ENCODE results near the gene TNNC1. TPM values are rescaled to one million over a fixed set of nuclear protein-coding genes. Genes with fewer than 3 reads are reported as not detected.

The TNNC1 gene
- total RNA-seq, 4 donors from 2014 or later = 1.2 to 7.1 (median 4.0) TPM; not detected in 1

DNA sequence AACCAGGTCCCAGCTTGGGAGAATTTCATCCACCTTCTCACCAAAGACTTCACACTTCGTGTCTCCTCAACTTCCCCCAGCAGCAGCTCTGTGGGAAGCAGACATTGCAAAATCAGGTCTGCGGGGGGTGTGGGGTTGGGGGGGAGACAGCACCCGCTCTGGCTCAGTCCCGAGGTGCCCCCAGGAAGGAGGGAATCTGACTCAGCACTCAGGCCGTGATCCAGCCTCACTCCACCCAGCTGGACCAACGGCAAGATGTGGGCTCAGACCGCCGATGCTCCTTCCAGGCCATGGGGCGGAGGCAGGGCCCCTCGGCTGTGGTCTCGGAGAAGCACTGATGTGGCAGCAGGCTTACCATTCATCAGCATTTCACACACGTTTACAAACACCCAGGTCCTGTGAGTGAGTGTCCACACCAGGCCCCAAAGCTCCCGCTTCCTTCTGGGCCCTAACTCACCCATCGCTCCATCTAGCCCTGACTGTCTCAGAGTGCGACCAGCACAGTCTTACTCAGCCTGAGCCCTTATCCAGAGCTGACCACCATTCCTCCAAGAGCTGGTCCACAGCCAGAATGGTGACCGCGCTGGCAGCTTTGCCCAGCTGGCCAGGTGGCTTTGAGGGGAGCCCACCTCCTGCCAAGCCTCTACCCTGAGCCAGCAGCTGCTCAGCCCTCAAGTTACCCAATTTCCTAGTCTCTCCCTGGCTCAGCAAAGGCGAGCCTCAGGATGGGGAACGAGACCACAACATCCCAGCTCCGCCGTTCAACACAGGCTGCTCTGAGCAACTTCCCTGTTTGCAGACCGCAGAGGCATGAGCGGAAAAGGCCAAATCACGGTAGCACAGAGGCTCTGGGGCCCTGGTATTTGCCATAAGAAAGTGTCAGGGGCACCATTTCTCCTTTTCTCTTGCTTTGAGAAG, 44.6 kb upstream of the TNNC1 start:
- Histone ChIP-seq H3K4me3 (no peak overlapping the region), H3K27ac (replicated peaks in 1 of 4) (peak overlapping the region in 3 of 4 donors; percentile 5 to 31 (median 18)), H3K36me3 (peaks cover 0 to 9% (median 6%) of the 10 kb centered on the region in 4 donors), H3K27me3 (no peaks in the 10 kb centered on the region), H3K9me3 (no peaks in the 10 kb centered on the region), H3K4me1 (peaks cover 20 to 47% (median 37%) of the 10 kb centered on the region in 4 donors)
- no peak for DNase-seq (ENCODE audit: extremely low spot score)
- WGBS = 76% methylated on average over 8 of the region's 24 CpGs
- TF ChIP-seq EP300 (IDR thresholded peaks at IDR 0.05) (no peak), POLR2AphosphoS5 (IDR thresholded peaks at IDR 0.05) (no peak), POLR2A (IDR thresholded peaks at IDR 0.05; ENCODE audit: low read depth) (no peak)
- TF ChIP-seq, protein P1, sequence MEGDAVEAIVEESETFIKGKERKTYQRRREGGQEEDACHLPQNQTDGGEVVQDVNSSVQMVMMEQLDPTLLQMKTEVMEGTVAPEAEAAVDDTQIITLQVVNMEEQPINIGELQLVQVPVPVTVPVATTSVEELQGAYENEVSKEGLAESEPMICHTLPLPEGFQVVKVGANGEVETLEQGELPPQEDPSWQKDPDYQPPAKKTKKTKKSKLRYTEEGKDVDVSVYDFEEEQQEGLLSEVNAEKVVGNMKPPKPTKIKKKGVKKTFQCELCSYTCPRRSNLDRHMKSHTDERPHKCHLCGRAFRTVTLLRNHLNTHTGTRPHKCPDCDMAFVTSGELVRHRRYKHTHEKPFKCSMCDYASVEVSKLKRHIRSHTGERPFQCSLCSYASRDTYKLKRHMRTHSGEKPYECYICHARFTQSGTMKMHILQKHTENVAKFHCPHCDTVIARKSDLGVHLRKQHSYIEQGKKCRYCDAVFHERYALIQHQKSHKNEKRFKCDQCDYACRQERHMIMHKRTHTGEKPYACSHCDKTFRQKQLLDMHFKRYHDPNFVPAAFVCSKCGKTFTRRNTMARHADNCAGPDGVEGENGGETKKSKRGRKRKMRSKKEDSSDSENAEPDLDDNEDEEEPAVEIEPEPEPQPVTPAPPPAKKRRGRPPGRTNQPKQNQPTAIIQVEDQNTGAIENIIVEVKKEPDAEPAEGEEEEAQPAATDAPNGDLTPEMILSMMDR (IDR thresholded peaks at IDR 0.05) = no peak
- intact Hi-C loops (cut with DNase I) = no loop called here

DNA sequence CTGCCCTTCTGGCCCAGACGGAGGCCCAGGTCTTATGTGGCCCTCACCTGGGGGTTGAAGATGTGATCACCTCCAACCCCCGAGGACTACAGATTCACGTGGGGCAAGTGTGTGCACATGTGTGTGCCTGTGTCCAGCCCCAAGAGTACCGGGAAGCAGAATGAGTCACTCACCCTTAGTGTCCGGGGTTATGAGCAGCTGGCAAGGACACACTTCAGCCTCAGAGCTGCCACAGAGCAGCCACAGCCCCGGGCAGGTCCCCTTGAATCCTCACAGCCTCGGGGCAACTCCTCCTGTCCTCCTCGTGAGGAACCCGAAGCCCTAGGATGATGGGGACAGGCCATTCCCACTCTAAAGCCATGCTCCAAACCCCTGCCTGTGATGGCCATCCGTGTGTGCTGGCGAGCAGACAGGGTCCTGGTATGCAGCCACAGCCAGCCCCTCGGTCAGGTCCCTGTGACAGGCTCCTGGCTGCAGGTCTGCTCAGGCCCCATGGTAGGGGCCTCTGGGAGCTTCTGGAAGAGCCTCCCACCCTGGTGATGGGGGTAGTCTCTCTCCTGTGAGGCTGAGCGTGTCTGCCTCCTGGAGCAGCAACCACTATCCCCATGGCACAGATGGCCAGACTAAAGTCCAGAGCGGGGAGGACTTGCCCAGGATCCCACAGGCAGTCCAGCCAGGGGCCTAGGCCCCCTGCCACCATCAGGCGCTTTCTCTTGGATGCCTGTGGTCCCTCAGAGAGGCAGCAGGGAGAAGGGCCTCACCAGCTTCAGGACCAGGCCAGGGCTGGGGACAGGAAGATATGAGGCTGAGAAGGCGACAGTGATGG, 42.1 kb upstream of the TNNC1 start:
- H3K4me1 ChIP-seq = peaks cover 35 to 71% (median 58%) of the 10 kb centered on the region in 4 donors
- H3K4me3 ChIP-seq = peak overlapping the region; percentile 38 to 56 (median 42)
- TF ChIP-seq EP300 (IDR thresholded peaks at IDR 0.05) = no peak
- TF ChIP-seq POLR2A (IDR thresholded peaks at IDR 0.05; ENCODE audit: low read depth) = no peak
- TF ChIP-seq, protein P1 (IDR thresholded peaks at IDR 0.05) = no peak
- TF ChIP-seq POLR2AphosphoS5 (IDR thresholded peaks at IDR 0.05) = peak in 1 of 2 donors; percentile 42
- DNase-seq (ENCODE audit: extremely low spot score) = no peak
- WGBS = 66% methylated on average over 11 of the region's 16 CpGs
- H3K9me3 ChIP-seq = no peaks in the 10 kb centered on the region
- peaks cover 21 to 29% (median 28%) of the 10 kb centered on the region in 4 donors for H3K36me3 ChIP-seq
- no peaks in the 10 kb centered on the region for H3K27me3 ChIP-seq
- intact Hi-C loops (cut with DNase I) = no loop called here
- peak overlapping the region; percentile 53 to 80 (median 70) for H3K27ac ChIP-seq (replicated peaks in 1 of 4)

DNA sequence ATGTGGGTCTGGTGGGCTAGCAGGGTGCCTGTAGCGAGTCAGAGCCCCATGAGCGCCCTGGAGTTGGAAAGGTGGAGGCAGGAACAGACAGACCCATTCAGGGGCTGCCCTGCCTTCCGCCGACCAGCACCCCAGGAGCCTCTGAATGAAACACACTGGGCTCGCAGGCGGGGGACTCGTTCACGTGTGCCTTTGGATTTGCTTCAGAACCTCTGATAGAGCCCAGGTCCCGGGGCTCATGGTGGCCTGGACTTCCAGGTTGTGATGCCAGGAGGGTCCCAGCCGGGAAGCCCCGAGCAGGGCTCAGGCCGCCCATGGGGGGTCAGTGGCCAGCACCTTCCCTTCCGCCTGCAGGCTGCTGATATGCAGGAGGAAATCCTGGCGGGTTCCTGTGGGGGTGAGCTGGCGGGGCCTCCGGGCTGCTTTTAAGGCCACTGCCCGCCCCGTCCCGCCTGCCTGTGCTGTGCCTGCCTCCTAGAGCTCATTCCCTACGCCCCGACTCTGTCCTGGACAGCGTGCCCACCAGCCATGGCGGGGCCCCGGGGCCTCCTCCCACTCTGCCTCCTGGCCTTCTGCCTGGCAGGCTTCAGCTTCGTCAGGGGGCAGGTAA, 41.1 kb upstream of the TNNC1 start, which contains the start of gene STAB1:
STAB1 (plus strand) TSS at position 453 of the 610 bp plus-strand sequence; CDS start at position 529, 76 bp downstream.
- 56% methylated on average over 2 of the region's 25 CpGs for WGBS
- H3K4me3 ChIP-seq = peak within 1 kb of the TSS; percentile 38 to 56 (median 42)
- DNase-seq (ENCODE audit: extremely low spot score) = peak; percentile 93
- peaks cover 42 to 81% (median 67%) of the 10 kb centered on the region in 4 donors for H3K4me1 ChIP-seq
- peaks cover 31 to 39% (median 38%) of the 10 kb centered on the region in 4 donors for H3K36me3 ChIP-seq
- H3K9me3 ChIP-seq = no peaks in the 10 kb centered on the region
- intact Hi-C loops (cut with DNase I) = no loop called here
- TF ChIP-seq POLR2A (IDR thresholded peaks at IDR 0.05; ENCODE audit: low read depth) = no peak
- TF ChIP-seq POLR2AphosphoS5 (IDR thresholded peaks at IDR 0.05) = peak; percentile 35 to 38
- peak within 1 kb of the TSS; percentile 53 to 80 (median 70) for H3K27ac ChIP-seq (replicated peaks in 1 of 4)
- H3K27me3 ChIP-seq = no peaks in the 10 kb centered on the region

DNA sequence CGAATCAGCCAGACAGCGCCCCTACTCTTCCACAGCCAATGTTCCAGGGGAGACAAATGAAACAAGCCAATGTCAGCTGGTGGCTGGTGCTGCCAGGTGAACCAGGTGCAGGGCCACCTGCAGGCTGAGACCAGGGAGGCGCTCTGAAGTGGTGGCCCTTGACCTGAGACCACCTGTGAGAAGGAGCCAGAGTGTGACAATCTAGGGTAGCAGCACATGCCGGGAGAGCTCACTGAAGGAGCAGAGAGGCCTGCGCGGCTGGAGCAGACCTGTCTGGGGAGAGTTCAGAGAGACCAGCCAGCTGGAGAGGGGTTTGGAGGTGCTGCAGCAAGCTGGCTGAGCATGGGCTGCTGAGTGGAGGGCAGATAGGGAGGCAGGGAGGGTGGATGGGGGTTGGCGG, 40.6 kb upstream of the TNNC1 start:
- intact Hi-C loops (cut with DNase I) = no loop called here
- peaks cover 47 to 86% (median 72%) of the 10 kb centered on the region in 4 donors for H3K4me1 ChIP-seq
- peak overlapping the region; percentile 53 to 80 (median 70) for H3K27ac ChIP-seq (replicated peaks in 1 of 4)
- no peaks in the 10 kb centered on the region for H3K9me3 ChIP-seq
- H3K36me3 ChIP-seq = peaks cover 37 to 44% (median 44%) of the 10 kb centered on the region in 4 donors
- H3K27me3 ChIP-seq = no peaks in the 10 kb centered on the region
- 68% methylated on average over 7 of the region's 7 CpGs for WGBS
- no peak for DNase-seq (ENCODE audit: extremely low spot score)
- peak overlapping the region; percentile 38 to 56 (median 42) for H3K4me3 ChIP-seq
- TF ChIP-seq EP300 (IDR thresholded peaks at IDR 0.05) = no peak
- no peak for TF ChIP-seq POLR2AphosphoS5 (IDR thresholded peaks at IDR 0.05)
- TF ChIP-seq POLR2A (IDR thresholded peaks at IDR 0.05; ENCODE audit: low read depth) = no peak
